ENCODE results near the gene KLF6. TPM values are rescaled to one million over a fixed set of nuclear protein-coding genes. Genes with fewer than 3 reads are reported as not detected.

The KLF6 gene
- total and polyA plus RNA-seq, 2 experiments from 2014 or later: 19.6 to 35.4 TPM

DNA sequence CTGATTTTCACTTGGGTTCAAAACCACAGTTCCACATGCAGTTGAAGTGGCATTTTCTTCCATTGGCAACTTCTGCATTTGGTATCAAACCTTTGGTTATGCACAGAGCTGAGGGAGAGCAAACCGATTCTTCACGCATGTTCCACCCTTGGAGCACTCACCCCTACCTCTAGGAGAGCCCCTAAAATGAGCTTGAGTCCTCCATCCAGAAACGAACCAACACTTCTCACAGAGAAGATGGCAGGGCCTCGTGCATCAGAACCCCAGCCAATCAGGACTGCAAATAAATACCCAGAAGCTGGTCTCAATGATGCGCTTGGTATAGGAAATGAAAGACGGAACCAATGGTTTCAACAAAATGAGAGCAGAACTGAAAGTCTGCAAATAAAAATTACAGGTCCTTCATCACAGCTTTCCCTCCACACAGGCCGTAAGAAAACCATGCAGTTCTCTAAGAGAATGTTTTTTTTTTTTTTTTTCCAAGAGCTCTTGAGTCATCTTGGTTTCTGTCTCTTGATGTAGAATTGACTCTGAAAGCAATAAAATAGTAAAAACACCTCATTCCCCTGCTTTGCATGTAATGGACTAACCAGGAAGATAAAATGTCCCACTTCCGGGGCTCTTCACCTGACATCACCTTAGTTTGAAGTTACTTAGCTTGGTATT, 23.9 kb downstream of the KLF6 start (continued):
- TF ChIP-seq, protein P1, sequence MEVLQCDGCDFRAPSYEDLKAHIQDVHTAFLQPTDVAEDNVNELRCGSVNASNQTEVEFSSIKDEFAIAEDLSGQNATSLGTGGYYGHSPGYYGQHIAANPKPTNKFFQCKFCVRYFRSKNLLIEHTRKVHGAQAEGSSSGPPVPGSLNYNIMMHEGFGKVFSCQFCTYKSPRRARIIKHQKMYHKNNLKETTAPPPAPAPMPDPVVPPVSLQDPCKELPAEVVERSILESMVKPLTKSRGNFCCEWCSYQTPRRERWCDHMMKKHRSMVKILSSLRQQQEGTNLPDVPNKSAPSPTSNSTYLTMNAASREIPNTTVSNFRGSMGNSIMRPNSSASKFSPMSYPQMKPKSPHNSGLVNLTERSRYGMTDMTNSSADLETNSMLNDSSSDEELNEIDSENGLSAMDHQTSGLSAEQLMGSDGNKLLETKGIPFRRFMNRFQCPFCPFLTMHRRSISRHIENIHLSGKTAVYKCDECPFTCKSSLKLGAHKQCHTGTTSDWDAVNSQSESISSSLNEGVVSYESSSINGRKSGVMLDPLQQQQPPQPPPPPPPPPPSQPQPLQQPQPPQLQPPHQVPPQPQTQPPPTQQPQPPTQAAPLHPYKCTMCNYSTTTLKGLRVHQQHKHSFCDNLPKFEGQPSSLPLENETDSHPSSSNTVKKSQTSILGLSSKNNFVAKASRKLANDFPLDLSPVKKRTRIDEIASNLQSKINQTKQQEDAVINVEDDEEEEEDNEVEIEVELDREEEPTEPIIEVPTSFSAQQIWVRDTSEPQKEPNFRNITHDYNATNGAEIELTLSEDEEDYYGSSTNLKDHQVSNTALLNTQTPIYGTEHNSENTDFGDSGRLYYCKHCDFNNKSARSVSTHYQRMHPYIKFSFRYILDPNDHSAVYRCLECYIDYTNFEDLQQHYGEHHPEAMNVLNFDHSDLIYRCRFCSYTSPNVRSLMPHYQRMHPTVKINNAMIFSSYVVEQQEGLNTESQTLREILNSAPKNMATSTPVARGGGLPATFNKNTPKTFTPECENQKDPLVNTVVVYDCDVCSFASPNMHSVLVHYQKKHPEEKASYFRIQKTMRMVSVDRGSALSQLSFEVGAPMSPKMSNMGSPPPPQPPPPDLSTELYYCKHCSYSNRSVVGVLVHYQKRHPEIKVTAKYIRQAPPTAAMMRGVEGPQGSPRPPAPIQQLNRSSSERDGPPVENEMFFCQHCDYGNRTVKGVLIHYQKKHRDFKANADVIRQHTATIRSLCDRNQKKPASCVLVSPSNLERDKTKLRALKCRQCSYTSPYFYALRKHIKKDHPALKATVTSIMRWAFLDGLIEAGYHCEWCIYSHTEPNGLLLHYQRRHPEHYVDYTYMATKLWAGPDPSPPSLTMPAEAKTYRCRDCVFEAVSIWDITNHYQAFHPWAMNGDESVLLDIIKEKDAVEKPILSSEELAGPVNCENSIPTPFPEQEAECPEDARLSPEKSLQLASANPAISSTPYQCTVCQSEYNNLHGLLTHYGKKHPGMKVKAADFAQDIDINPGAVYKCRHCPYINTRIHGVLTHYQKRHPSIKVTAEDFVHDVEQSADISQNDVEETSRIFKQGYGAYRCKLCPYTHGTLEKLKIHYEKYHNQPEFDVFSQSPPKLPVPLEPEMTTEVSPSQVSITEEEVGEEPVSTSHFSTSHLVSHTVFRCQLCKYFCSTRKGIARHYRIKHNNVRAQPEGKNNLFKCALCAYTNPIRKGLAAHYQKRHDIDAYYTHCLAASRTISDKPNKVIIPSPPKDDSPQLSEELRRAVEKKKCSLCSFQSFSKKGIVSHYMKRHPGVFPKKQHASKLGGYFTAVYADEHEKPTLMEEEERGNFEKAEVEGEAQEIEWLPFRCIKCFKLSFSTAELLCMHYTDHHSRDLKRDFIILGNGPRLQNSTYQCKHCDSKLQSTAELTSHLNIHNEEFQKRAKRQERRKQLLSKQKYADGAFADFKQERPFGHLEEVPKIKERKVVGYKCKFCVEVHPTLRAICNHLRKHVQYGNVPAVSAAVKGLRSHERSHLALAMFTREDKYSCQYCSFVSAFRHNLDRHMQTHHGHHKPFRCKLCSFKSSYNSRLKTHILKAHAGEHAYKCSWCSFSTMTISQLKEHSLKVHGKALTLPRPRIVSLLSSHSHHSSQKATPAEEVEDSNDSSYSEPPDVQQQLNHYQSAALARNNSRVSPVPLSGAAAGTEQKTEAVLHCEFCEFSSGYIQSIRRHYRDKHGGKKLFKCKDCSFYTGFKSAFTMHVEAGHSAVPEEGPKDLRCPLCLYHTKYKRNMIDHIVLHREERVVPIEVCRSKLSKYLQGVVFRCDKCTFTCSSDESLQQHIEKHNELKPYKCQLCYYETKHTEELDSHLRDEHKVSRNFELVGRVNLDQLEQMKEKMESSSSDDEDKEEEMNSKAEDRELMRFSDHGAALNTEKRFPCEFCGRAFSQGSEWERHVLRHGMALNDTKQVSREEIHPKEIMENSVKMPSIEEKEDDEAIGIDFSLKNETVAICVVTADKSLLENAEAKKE (CRISPR knock-in tag; IDR thresholded peaks at IDR 0.05): no peak
- TF ChIP-seq JUNB (IDR thresholded peaks at IDR 0.05; ENCODE audit: unreplicated experiment) (no peak), ZNF114 (CRISPR knock-in tag; IDR thresholded peaks at IDR 0.05) (no peak)

DNA sequence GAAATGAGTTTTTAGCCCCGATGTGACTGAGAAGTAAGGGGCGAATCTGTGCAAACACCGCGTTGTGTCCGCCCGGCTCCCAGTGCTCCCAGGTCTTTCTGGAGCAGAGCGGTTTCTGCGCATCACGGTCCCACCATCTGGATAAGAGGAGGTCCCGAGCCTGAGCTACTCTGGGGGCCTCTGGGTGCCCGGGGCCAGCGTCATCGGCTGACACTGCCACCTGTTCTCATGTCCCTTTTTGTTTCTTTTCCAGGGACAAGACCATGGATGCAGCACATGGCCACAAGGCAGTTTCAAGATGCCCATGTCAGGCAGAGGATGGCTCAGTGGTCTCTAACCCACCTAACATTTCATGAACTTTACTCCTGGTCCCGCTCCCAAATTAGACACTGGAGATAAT, 24.9 kb downstream of the KLF6 start:
- no peak for ATAC-seq
- no peaks in the 10 kb centered on the region for H3K27me3 ChIP-seq (ENCODE audit: insufficient read depth)
- peaks cover 9% of the 10 kb centered on the region; the same call in 1 of the 2 replicates for H3K4me1 ChIP-seq (ENCODE audit: insufficient read depth)

More for the DNA sequence above, 24.9 kb downstream of the KLF6 start:
- Mint-ChIP-seq H3K4me1 (peaks cover 24% of the 10 kb centered on the region), H3K9me3 (no peaks in the 10 kb centered on the region), H3K36me3 (ENCODE audit: low read depth) (no peaks in the 10 kb centered on the region), H3K27me3 (ENCODE audit: insufficient read depth, low read depth, poor library complexity) (peaks cover 2% of the 10 kb centered on the region), H3K4me3 (no peak overlapping the region), H3K27ac (no peak overlapping the region)
- no peak overlapping the region for H3K4me3 ChIP-seq
- TF ChIP-seq STAT1 (IDR thresholded peaks at IDR 0.05; ENCODE audit: unreplicated experiment) (no peak), CREB1 (CRISPR knock-in tag; IDR thresholded peaks at IDR 0.05; ENCODE audit: low read depth) (no peak), NANOG (IDR thresholded peaks at IDR 0.05; ENCODE audit: borderline replicate concordance) (no peak), EZH2phosphoT487 (IDR thresholded peaks at IDR 0.05; ENCODE audit: unreplicated experiment) (no peak), POLR2AphosphoS5 (IDR thresholded peaks at IDR 0.05; ENCODE audit: low read depth) (no peak)
- TF ChIP-seq, protein P2, sequence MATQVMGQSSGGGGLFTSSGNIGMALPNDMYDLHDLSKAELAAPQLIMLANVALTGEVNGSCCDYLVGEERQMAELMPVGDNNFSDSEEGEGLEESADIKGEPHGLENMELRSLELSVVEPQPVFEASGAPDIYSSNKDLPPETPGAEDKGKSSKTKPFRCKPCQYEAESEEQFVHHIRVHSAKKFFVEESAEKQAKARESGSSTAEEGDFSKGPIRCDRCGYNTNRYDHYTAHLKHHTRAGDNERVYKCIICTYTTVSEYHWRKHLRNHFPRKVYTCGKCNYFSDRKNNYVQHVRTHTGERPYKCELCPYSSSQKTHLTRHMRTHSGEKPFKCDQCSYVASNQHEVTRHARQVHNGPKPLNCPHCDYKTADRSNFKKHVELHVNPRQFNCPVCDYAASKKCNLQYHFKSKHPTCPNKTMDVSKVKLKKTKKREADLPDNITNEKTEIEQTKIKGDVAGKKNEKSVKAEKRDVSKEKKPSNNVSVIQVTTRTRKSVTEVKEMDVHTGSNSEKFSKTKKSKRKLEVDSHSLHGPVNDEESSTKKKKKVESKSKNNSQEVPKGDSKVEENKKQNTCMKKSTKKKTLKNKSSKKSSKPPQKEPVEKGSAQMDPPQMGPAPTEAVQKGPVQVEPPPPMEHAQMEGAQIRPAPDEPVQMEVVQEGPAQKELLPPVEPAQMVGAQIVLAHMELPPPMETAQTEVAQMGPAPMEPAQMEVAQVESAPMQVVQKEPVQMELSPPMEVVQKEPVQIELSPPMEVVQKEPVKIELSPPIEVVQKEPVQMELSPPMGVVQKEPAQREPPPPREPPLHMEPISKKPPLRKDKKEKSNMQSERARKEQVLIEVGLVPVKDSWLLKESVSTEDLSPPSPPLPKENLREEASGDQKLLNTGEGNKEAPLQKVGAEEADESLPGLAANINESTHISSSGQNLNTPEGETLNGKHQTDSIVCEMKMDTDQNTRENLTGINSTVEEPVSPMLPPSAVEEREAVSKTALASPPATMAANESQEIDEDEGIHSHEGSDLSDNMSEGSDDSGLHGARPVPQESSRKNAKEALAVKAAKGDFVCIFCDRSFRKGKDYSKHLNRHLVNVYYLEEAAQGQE (IDR thresholded peaks at IDR 0.05; ENCODE audit: unreplicated experiment): no peak
- TF ChIP-seq, protein P3, sequence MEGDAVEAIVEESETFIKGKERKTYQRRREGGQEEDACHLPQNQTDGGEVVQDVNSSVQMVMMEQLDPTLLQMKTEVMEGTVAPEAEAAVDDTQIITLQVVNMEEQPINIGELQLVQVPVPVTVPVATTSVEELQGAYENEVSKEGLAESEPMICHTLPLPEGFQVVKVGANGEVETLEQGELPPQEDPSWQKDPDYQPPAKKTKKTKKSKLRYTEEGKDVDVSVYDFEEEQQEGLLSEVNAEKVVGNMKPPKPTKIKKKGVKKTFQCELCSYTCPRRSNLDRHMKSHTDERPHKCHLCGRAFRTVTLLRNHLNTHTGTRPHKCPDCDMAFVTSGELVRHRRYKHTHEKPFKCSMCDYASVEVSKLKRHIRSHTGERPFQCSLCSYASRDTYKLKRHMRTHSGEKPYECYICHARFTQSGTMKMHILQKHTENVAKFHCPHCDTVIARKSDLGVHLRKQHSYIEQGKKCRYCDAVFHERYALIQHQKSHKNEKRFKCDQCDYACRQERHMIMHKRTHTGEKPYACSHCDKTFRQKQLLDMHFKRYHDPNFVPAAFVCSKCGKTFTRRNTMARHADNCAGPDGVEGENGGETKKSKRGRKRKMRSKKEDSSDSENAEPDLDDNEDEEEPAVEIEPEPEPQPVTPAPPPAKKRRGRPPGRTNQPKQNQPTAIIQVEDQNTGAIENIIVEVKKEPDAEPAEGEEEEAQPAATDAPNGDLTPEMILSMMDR (conservative IDR thresholded peaks at IDR 0.05; ENCODE audit: low read depth in 2 of 2): no peak
- TF ChIP-seq, protein P4, sequence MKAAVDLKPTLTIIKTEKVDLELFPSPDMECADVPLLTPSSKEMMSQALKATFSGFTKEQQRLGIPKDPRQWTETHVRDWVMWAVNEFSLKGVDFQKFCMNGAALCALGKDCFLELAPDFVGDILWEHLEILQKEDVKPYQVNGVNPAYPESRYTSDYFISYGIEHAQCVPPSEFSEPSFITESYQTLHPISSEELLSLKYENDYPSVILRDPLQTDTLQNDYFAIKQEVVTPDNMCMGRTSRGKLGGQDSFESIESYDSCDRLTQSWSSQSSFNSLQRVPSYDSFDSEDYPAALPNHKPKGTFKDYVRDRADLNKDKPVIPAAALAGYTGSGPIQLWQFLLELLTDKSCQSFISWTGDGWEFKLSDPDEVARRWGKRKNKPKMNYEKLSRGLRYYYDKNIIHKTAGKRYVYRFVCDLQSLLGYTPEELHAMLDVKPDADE (IDR thresholded peaks at IDR 0.05): no peak
- DNase-seq (ENCODE audit: low spot score): no peak
- no peak overlapping the region for H3K27ac ChIP-seq (ENCODE audit: low read depth)
- no peaks in the 10 kb centered on the region for H3K79me2 ChIP-seq (replicated peaks; ENCODE audit: insufficient read depth)
- no peaks in the 10 kb centered on the region for H3K36me3 ChIP-seq (ENCODE audit: insufficient read depth)
- no peak overlapping the region for H2AFZ ChIP-seq
- no peaks in the 10 kb centered on the region for H3K9me2 ChIP-seq (ENCODE audit: insufficient read depth)
- no peak overlapping the region for H3K4me2 ChIP-seq
- H4K20me1 ChIP-seq (replicated peaks; ENCODE audit: insufficient read depth): no peaks in the 10 kb centered on the region
- no peaks in the 10 kb centered on the region for H3F3A ChIP-seq (replicated peaks; ENCODE audit: low read depth)
